ENCODE results near the gene PRR32. TPM values are rescaled to one million over a fixed set of nuclear protein-coding genes. Genes with fewer than 3 reads are reported as not detected.

The PRR32 gene
- total RNA-seq (2014; rRNA removed; shearing (Covaris generic)), result not detected in 2 replicates

GRCh38 chrX:126819429-126819828, at the start of gene PRR32:
PRR32 (plus strand) TSS chrX:126819729; CDS start chrX:126819844, 115 bp downstream.

